ENCODE results near the gene ADAMTS7. TPM values are rescaled to one million over a fixed set of nuclear protein-coding genes. Genes with fewer than 3 reads are reported as not detected.

Gene ADAMTS7
- 10 to 100 TPM; 10.7 to 26.4 (median 18.5) TPM for total RNA-seq

- peak within 1 kb of the TSS; percentile 81 to 91 (median 84) for H3K27ac ChIP-seq
- no peaks in the 10 kb centered on the region for H3K36me3 ChIP-seq
- 0% methylated on average over 47 to 56 of the region's 73 CpGs for WGBS, 2 donors
- no peaks in the 10 kb centered on the region for H3K27me3 ChIP-seq
- H3K4me1 ChIP-seq: peaks cover 0 to 23% (median 8%) of the 10 kb centered on the region in 4 donors
- H3K9me3 ChIP-seq: peaks cover 0 to 8% (median 0%) of the 10 kb centered on the region in 4 donors
- peak within 1 kb of the TSS; percentile 67 to 74 (median 71) for H3K4me3 ChIP-seq
- TF ChIP-seq EP300 (IDR thresholded peaks at IDR 0.05) (peak in 1 of 2 donors; percentile 23), CTCF (IDR thresholded peaks at IDR 0.05) (peak; percentile 72 to 86 (median 81)), POLR2A (IDR thresholded peaks at IDR 0.05) (peak in 1 of 2 donors; percentile 26)
- DNase-seq (ENCODE audit: low spot score in 2 of 2): peak; percentile 42 to 54
These were observed at the start of gene ADAMTS7 for GRCh38 chr15:78811124-78811824. ADAMTS7 (minus strand) TSS chr15:78811464; CDS start chr15:78811220, 244 bp downstream.

- peaks cover 0 to 3% (median 0%) of the 10 kb centered on the region in 4 donors for H3K4me1 ChIP-seq
- H3K36me3 ChIP-seq: no peaks in the 10 kb centered on the region
- peak in 1 of 2 donors; percentile 40 for TF ChIP-seq EP300 (IDR thresholded peaks at IDR 0.05)
- TF ChIP-seq CTCF (IDR thresholded peaks at IDR 0.05): peak; percentile 42 to 77 (median 49)
- TF ChIP-seq POLR2A (IDR thresholded peaks at IDR 0.05): no peak
- no peaks in the 10 kb centered on the region for H3K9me3 ChIP-seq
- peak overlapping the region; percentile 19 to 85 (median 58) for H3K27ac ChIP-seq
- H3K4me3 ChIP-seq: peak overlapping the region; percentile 26 to 54 (median 46)
- H3K27me3 ChIP-seq: no peaks in the 10 kb centered on the region
- peak in 1 of 2 donors; percentile 69 for DNase-seq (ENCODE audit: low spot score in 2 of 2)
- 1 to 2% methylated on average over 28 of the region's 28 CpGs for WGBS, 2 donors
These were observed 48.9 kb upstream of the ADAMTS7 start for GRCh38 chr15:78859971-78860719.

GRCh38 chr15:78855746-78856145 lies 44.5 kb upstream of the ADAMTS7 start:
- Histone ChIP-seq H3K27ac (no peak overlapping the region), H3K27me3 (no peaks in the 10 kb centered on the region), H3K4me3 (no peak overlapping the region), H3K4me1 (peaks cover 0 to 3% (median 0%) of the 10 kb centered on the region in 4 donors), H3K36me3 (no peaks in the 10 kb centered on the region), H3K9me3 (no peaks in the 10 kb centered on the region)
- no peak for DNase-seq (ENCODE audit: low spot score in 2 of 2)
- WGBS, 2 donors: 54 to 55% methylated on average over 4 of the region's 4 CpGs
- TF ChIP-seq POLR2A (IDR thresholded peaks at IDR 0.05) (no peak), EP300 (IDR thresholded peaks at IDR 0.05) (no peak), CTCF (IDR thresholded peaks at IDR 0.05) (no peak)

GRCh38 chr15:78854833-78855372 lies 43.6 kb upstream of the ADAMTS7 start:
- H3K36me3 ChIP-seq: no peaks in the 10 kb centered on the region
- WGBS, 2 donors: 83 to 85% methylated on average over 2 of the region's 2 CpGs
- TF ChIP-seq CTCF (IDR thresholded peaks at IDR 0.05) (no peak), POLR2A (IDR thresholded peaks at IDR 0.05) (no peak), EP300 (IDR thresholded peaks at IDR 0.05) (no peak)
- H3K4me3 ChIP-seq: no peak overlapping the region
- H3K27me3 ChIP-seq: no peaks in the 10 kb centered on the region
- H3K27ac ChIP-seq: no peak overlapping the region
- H3K4me1 ChIP-seq: no peaks in the 10 kb centered on the region
- DNase-seq (ENCODE audit: low spot score in 2 of 2): no peak
- no peaks in the 10 kb centered on the region for H3K9me3 ChIP-seq
